Lower lobe of right lung (tissue), 2 donors: Measurements from ENCODE around the gene KRT2. TPM values are rescaled to one million over a fixed set of nuclear protein-coding genes. Genes with fewer than 3 reads are reported as not detected.

Experiments used
- ATAC-seq, 2 donors: fragments of 200-7000 bp; cut with Tn5 transposase; one replicate each; pipeline ENCODE4 v1.9.1; 2020 to 2022; ENCODE audit warnings: mild to moderate bottlenecking in 2 of 2, moderate library complexity in 2 of 2
- DNase-seq: peaks from one replicate; pipeline ENCODE4 v3.0.0-alpha.2; 2020
- H3K27ac ChIP-seq: fragments of 200-600 bp; one replicate; pipeline ENCODE4 v1.8.0; 2022
- H3K27me3 ChIP-seq: fragments of 200-600 bp; one replicate; pipeline ENCODE4 v1.8.0; 2022; ENCODE audit warnings: low read depth
- H3K36me3 ChIP-seq: fragments of 200-600 bp; one replicate; pipeline ENCODE4 v1.8.0; 2022; ENCODE audit warnings: mild to moderate bottlenecking
- H3K4me1 ChIP-seq: fragments of 200-600 bp; one replicate; pipeline ENCODE4 v1.8.0; 2022
- H3K4me3 ChIP-seq: fragments of 200-600 bp; one replicate; pipeline ENCODE4 v1.8.0; 2022; ENCODE audit warnings: mild to moderate bottlenecking
- H3K9me3 ChIP-seq: fragments of 200-600 bp; one replicate; pipeline ENCODE4 v1.8.0; 2022
- intact Hi-C: fragments of 100-400 bp; cut with DNase I; formaldehyde crosslinking; loops from one replicate; pipeline ENCODE4 v1.11.0; 2022
- total RNA-seq: library from RNA; stranded (reverse); fragmentation: NEBNext Ultra II Directional; extraction: Animal tissue kit (Norgen Biotek cat#: 25700); gene quantifications from one replicate; pipeline ENCODE4 v1.2.1, GENCODE V29; 2021
- TF ChIP-seq, protein P1 (sequence below): fragments of 200-600 bp; IDR thresholded peaks from one replicate; pipeline ENCODE4 v1.8.0; 2022; ENCODE audit warnings: antibody characterized with exemption, mild to moderate bottlenecking
- donor health status: DM: no; HTN: yes; CAD: no; lungs with severe emphysema.

KRT2 gene
- total RNA-seq, 1 donor from 2014 or later = not detected

DNA sequence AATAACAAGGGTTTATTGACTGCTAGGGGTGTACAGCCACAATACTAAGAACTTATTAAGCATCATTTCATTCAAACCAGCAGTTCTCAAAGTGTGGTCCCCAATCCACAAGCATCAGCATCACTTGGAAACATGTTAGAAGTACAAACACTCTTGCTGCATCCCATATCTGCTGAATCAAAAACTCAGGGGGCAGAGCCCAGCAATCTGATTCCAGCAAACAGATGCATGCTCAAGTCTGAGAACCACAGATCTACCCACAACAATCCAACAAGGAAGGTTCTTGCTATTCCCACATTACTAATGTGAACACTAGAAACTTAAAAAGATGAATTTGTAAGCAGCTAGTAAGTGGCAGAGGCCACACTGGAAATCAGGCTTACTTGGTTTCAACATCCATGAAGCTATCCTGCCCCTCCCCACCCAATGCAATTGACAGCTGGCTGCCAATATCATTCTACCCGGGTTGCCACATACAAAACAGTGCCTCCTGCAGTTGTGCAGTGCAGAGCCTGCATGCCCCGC lies 45.1 kb upstream of the KRT2 start:
- Histone ChIP-seq H3K27me3 (peaks cover 32% of the 10 kb centered on the region), H3K4me3 (no peak overlapping the region), H3K27ac (no peak overlapping the region), H3K9me3 (no peaks in the 10 kb centered on the region), H3K4me1 (no peaks in the 10 kb centered on the region), H3K36me3 (no peaks in the 10 kb centered on the region)
- TF ChIP-seq, protein P1, sequence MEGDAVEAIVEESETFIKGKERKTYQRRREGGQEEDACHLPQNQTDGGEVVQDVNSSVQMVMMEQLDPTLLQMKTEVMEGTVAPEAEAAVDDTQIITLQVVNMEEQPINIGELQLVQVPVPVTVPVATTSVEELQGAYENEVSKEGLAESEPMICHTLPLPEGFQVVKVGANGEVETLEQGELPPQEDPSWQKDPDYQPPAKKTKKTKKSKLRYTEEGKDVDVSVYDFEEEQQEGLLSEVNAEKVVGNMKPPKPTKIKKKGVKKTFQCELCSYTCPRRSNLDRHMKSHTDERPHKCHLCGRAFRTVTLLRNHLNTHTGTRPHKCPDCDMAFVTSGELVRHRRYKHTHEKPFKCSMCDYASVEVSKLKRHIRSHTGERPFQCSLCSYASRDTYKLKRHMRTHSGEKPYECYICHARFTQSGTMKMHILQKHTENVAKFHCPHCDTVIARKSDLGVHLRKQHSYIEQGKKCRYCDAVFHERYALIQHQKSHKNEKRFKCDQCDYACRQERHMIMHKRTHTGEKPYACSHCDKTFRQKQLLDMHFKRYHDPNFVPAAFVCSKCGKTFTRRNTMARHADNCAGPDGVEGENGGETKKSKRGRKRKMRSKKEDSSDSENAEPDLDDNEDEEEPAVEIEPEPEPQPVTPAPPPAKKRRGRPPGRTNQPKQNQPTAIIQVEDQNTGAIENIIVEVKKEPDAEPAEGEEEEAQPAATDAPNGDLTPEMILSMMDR = no peak
- ATAC-seq (no peak), DNase-seq (no peak)
- intact Hi-C loops = no loop called here

DNA sequence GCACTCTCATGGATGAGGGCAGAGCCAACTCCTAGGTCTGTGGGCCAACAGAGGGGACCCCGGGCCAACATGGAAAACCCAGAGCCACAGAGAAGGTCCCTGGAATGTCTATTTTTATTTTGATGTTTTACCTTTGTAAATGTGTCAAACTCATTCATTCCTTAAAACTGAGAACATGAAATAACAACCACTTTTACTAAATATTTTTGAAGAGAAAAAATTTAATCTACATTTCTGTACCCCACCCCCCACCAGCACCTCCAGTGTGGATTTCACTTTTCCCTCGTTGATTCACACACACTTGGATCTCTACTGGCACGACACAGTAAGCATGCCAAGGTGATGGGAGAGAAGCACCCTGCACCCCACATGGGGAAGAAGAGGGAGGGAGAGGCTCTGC lies 44.6 kb upstream of the KRT2 start:
- no peaks in the 10 kb centered on the region for H3K36me3 ChIP-seq
- no peak overlapping the region for H3K4me3 ChIP-seq
- no peaks in the 10 kb centered on the region for H3K9me3 ChIP-seq
- no peak overlapping the region for H3K27ac ChIP-seq
- intact Hi-C loops = no loop called here
- TF ChIP-seq, protein P1 = no peak
- peaks cover 37% of the 10 kb centered on the region for H3K27me3 ChIP-seq
- ATAC-seq = no peak
- H3K4me1 ChIP-seq = no peaks in the 10 kb centered on the region
- no peak for DNase-seq

DNA sequence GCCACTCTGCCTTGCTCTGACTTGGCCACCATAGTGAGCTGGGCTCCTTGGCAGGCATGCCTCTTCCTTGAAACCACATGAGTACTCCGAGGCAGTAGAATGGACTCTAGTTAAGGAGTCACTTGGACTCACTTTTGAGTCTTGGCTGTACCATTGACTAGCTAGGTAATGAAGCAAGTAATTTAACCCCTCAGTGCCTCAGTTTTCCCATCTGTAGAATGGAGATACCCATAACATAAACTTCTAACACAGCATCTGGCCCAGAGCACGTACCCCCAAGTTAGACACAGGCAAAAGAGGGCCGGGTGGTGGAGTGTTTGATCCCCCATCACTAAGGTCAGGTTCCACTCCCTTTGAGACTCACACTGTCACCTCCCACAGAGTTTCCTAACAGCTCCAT lies 43.0 kb upstream of the KRT2 start:
- Histone ChIP-seq H3K36me3 (no peaks in the 10 kb centered on the region), H3K27me3 (peaks cover 48% of the 10 kb centered on the region), H3K4me1 (peaks cover 9% of the 10 kb centered on the region), H3K9me3 (no peaks in the 10 kb centered on the region), H3K4me3 (no peak overlapping the region), H3K27ac (no peak overlapping the region)
- TF ChIP-seq, protein P1 = no peak
- no peak for ATAC-seq
- intact Hi-C loops = no loop called here
- DNase-seq = no peak

DNA sequence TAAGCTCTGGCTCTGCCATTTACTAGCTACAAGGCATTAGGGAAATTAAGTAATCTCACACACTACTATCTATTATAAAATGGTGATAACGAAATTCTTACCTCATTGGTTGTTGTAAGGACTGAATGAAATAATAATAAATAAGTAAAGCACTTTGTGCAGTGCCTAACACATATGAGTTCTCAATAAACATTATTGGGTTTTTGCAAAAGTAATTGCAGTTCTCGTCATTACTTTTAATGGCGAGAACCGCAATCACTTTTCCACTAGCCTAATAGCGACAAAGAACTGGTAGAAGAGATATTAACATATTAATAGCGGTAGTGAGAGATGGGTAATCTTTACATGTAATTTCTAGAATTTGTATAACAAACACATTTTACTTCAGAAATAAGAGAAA lies 42.1 kb upstream of the KRT2 start:
- ATAC-seq (no peak), DNase-seq (no peak)
- H3K36me3 ChIP-seq = no peaks in the 10 kb centered on the region
- intact Hi-C loops = no loop called here
- no peak overlapping the region for H3K27ac ChIP-seq
- H3K27me3 ChIP-seq = peaks cover 47% of the 10 kb centered on the region
- H3K9me3 ChIP-seq = no peaks in the 10 kb centered on the region
- peaks cover 9% of the 10 kb centered on the region for H3K4me1 ChIP-seq
- H3K4me3 ChIP-seq = no peak overlapping the region
- TF ChIP-seq, protein P1 = no peak

DNA sequence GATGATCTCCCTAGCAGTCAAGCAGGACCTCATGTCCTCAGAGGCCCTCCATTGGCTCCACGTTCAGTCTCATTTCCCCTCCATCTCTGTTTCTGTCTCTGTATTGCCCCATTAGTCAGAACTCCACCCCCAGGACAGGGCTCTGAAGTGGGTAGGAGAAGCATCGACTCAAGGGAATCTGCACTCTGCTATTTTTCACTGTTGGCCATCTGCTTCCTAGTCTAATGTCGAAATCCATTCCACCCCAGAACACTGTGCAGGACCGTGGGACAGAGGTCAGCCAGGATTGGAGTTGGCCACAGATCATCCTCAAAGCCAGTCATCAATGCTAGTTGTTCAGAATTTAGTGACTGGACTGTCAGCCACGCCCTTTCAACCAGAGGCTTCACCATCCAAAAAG lies 41.2 kb upstream of the KRT2 start:
- Histone ChIP-seq H3K9me3 (no peaks in the 10 kb centered on the region), H3K36me3 (no peaks in the 10 kb centered on the region), H3K27me3 (peaks cover 44% of the 10 kb centered on the region), H3K4me3 (no peak overlapping the region), H3K27ac (no peak overlapping the region), H3K4me1 (peaks cover 9% of the 10 kb centered on the region)
- ATAC-seq (no peak), DNase-seq (no peak)
- TF ChIP-seq, protein P1 = no peak
- intact Hi-C loops = no loop called here

DNA sequence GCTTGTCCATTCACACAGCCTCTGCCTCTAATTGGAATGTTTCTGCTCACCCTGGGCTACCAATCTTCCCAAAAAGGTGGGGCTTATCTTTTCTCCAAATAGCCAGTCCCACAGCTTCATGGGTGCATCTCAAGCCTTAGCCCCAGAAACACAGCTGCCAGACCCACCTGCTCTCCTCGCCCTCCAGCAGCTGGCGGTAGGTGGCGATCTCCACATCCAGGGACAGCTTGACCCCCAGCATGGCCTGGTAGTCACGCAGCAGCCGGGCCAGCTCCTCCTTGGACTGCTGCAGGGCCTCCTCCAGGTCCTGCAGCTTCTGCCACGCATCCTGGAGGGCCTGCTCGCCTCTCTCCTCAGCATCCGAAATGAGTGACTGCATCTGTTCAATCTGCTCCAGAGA lies 40.2 kb upstream of the KRT2 start:
- TF ChIP-seq, protein P1 = no peak
- Histone ChIP-seq H3K4me3 (no peak overlapping the region), H3K4me1 (peaks cover 9% of the 10 kb centered on the region), H3K36me3 (no peaks in the 10 kb centered on the region), H3K27ac (no peak overlapping the region), H3K9me3 (no peaks in the 10 kb centered on the region), H3K27me3 (peaks cover 45% of the 10 kb centered on the region)
- intact Hi-C loops = no loop called here
- no peak for DNase-seq
- no peak for ATAC-seq
